ENCODE measurements around the gene RACGAP1. TPM values are rescaled to one million over a fixed set of nuclear protein-coding genes. Genes with fewer than 3 reads are reported as not detected.

The RACGAP1 gene
- total RNA-seq, 1 donor from 2014 or later: 18.8 TPM

DNA sequence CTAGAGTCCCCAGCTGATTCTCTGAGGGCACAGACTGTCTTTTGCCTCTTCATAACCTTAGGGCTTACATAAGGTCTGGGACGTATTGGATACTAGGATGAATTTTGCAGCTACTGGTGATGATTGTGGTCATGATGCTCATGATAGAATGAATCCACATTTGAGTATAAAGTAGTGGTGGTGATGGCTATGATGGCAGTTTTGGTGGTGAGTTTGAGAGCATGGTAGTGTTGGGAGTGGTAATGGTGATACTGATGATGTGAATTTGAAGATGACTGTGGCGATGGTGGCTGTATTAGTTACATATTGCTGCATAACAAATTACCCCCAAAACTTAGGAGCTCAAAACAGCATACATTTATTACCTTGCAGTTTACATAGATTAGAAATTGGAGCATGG is 18.0 kb upstream of the RACGAP1 start:
- Mint-ChIP-seq H3K4me1 (ENCODE audit: low read depth, unreplicated experiment) (peaks cover 6% of the 10 kb centered on the region), H3K9me3 (ENCODE audit: unreplicated experiment) (peaks cover 2% of the 10 kb centered on the region), H3K4me3 (ENCODE audit: unreplicated experiment) (no peak overlapping the region), H3K27me3 (ENCODE audit: low read depth, unreplicated experiment) (peaks cover 21% of the 10 kb centered on the region), H3K36me3 (ENCODE audit: low read depth, unreplicated experiment) (no peaks in the 10 kb centered on the region), H3K27ac (ENCODE audit: unreplicated experiment) (no peak overlapping the region)
- DNase-seq (ENCODE audit: low read depth): no peak
- Histone ChIP-seq H3K9ac (ENCODE audit: low read length) (no peak overlapping the region), H3K9me3 (ENCODE audit: insufficient read depth, low read depth, low read length) (no peaks in the 10 kb centered on the region), H3K27me3 (ENCODE audit: insufficient read depth, low read length) (peaks cover 6% of the 10 kb centered on the region), H3K27ac (ENCODE audit: low read depth, low read length) (no peak overlapping the region), H3K4me3 (ENCODE audit: insufficient read depth, low read depth, low read length) (no peak overlapping the region), H2AFZ (ENCODE audit: low read depth, low read length) (no peak overlapping the region), H3K4me1 (ENCODE audit: insufficient read depth, low read length) (peaks cover 6% of the 10 kb centered on the region), H3K79me2 (ENCODE audit: insufficient read depth, low read length) (no peaks in the 10 kb centered on the region), H4K20me1 (ENCODE audit: insufficient read depth, low read length) (no peaks in the 10 kb centered on the region), H3K4me2 (ENCODE audit: low read length) (no peak overlapping the region), H3K36me3 (ENCODE audit: insufficient read depth, low read length) (no peaks in the 10 kb centered on the region)
- TF ChIP-seq, protein P1, sequence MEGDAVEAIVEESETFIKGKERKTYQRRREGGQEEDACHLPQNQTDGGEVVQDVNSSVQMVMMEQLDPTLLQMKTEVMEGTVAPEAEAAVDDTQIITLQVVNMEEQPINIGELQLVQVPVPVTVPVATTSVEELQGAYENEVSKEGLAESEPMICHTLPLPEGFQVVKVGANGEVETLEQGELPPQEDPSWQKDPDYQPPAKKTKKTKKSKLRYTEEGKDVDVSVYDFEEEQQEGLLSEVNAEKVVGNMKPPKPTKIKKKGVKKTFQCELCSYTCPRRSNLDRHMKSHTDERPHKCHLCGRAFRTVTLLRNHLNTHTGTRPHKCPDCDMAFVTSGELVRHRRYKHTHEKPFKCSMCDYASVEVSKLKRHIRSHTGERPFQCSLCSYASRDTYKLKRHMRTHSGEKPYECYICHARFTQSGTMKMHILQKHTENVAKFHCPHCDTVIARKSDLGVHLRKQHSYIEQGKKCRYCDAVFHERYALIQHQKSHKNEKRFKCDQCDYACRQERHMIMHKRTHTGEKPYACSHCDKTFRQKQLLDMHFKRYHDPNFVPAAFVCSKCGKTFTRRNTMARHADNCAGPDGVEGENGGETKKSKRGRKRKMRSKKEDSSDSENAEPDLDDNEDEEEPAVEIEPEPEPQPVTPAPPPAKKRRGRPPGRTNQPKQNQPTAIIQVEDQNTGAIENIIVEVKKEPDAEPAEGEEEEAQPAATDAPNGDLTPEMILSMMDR (IDR thresholded peaks at IDR 0.05; ENCODE audit: insufficient read depth, low read depth, low read length): no peak
- TF ChIP-seq EZH2 (IDR thresholded peaks at IDR 0.05; ENCODE audit: insufficient read depth, low read length): no peak
- no peak for FAIRE-seq

DNA sequence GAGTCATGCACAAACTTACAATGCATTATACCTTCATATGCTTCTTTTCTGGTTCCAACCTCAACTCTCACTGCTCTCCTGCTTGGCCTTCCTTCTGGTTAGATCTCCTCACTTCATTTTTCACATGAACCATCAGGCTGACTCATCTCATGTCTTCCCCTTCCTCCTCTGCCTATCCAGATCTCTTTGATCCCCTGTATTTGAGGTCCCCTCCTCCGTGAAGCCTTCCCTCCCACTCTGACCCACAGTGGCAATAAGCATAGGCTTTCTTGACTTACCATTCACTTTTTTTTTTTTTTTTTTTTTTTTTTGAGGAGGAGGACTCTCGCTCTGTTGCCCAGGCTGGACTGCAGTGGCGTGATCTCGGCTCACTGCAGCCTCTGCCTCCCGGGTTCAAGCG is 17.4 kb upstream of the RACGAP1 start:
- no peak for FAIRE-seq
- no peak overlapping the region for H3K4me3 Mint-ChIP-seq (ENCODE audit: unreplicated experiment)
- no peak for DNase-seq (ENCODE audit: low read depth)
- H3K4me2 ChIP-seq (ENCODE audit: low read length): no peak overlapping the region
- H3K27me3 ChIP-seq (ENCODE audit: insufficient read depth, low read length): peaks cover 3% of the 10 kb centered on the region
- TF ChIP-seq, protein P1 (IDR thresholded peaks at IDR 0.05; ENCODE audit: insufficient read depth, low read depth, low read length): no peak
- TF ChIP-seq EZH2 (IDR thresholded peaks at IDR 0.05; ENCODE audit: insufficient read depth, low read length): no peak
- H3K36me3 Mint-ChIP-seq (ENCODE audit: low read depth, unreplicated experiment): no peaks in the 10 kb centered on the region
- H3K4me1 ChIP-seq (ENCODE audit: insufficient read depth, low read length): peaks cover 6% of the 10 kb centered on the region
- no peaks in the 10 kb centered on the region for H3K9me3 ChIP-seq (ENCODE audit: insufficient read depth, low read depth, low read length)
- H3K4me3 ChIP-seq (ENCODE audit: insufficient read depth, low read depth, low read length): no peak overlapping the region
- H3K36me3 ChIP-seq (ENCODE audit: insufficient read depth, low read length): no peaks in the 10 kb centered on the region
- H3K9ac ChIP-seq (ENCODE audit: low read length): no peak overlapping the region
- no peak overlapping the region for H2AFZ ChIP-seq (ENCODE audit: low read depth, low read length)
- peaks cover 2% of the 10 kb centered on the region for H3K9me3 Mint-ChIP-seq (ENCODE audit: unreplicated experiment)
- no peak overlapping the region for H3K27ac ChIP-seq (ENCODE audit: low read depth, low read length)
- peaks cover 6% of the 10 kb centered on the region for H3K4me1 Mint-ChIP-seq (ENCODE audit: low read depth, unreplicated experiment)
- no peaks in the 10 kb centered on the region for H4K20me1 ChIP-seq (ENCODE audit: insufficient read depth, low read length)
- no peak overlapping the region for H3K27ac Mint-ChIP-seq (ENCODE audit: unreplicated experiment)
- H3K27me3 Mint-ChIP-seq (ENCODE audit: low read depth, unreplicated experiment): peaks cover 22% of the 10 kb centered on the region
- H3K79me2 ChIP-seq (ENCODE audit: insufficient read depth, low read length): no peaks in the 10 kb centered on the region

DNA sequence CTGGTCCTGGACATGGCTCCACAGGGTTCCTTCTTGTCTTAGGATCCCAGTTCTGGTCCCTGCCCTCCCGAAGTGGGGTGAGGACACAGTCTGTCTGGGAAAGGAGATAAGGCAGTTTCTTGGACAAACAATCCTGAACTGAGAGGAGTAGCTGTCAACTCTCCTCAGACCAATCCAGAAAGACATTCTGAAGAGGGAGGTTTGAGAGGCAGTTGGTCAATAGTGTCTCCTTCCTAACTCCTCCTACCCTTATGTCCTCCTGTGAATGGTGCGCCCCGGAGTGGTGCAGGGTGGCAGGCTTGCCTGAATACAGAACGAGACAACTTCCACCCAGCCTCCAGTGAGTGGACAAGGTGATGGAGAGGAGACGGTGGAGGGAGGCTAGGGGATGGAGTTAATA is 16.7 kb upstream of the RACGAP1 start:
- Mint-ChIP-seq H3K27me3 (ENCODE audit: low read depth, unreplicated experiment) (peaks cover 17% of the 10 kb centered on the region), H3K4me1 (ENCODE audit: low read depth, unreplicated experiment) (peaks cover 6% of the 10 kb centered on the region), H3K9me3 (ENCODE audit: unreplicated experiment) (peaks cover 2% of the 10 kb centered on the region), H3K27ac (ENCODE audit: unreplicated experiment) (no peak overlapping the region), H3K36me3 (ENCODE audit: low read depth, unreplicated experiment) (no peaks in the 10 kb centered on the region), H3K4me3 (ENCODE audit: unreplicated experiment) (no peak overlapping the region)
- H3K79me2 ChIP-seq (ENCODE audit: insufficient read depth, low read length): no peaks in the 10 kb centered on the region
- no peak overlapping the region for H3K4me3 ChIP-seq (ENCODE audit: insufficient read depth, low read depth, low read length)
- peaks cover 3% of the 10 kb centered on the region for H3K27me3 ChIP-seq (ENCODE audit: insufficient read depth, low read length)
- H3K27ac ChIP-seq (ENCODE audit: low read depth, low read length): no peak overlapping the region
- FAIRE-seq: no peak
- no peak overlapping the region for H2AFZ ChIP-seq (ENCODE audit: low read depth, low read length)
- DNase-seq (ENCODE audit: low read depth): no peak
- no peak for TF ChIP-seq EZH2 (IDR thresholded peaks at IDR 0.05; ENCODE audit: insufficient read depth, low read length)
- TF ChIP-seq, protein P1 (IDR thresholded peaks at IDR 0.05; ENCODE audit: insufficient read depth, low read depth, low read length): no peak
- H3K36me3 ChIP-seq (ENCODE audit: insufficient read depth, low read length): no peaks in the 10 kb centered on the region
- peaks cover 6% of the 10 kb centered on the region for H3K4me1 ChIP-seq (ENCODE audit: insufficient read depth, low read length)
- H3K9me3 ChIP-seq (ENCODE audit: insufficient read depth, low read depth, low read length): no peaks in the 10 kb centered on the region
- H3K4me2 ChIP-seq (ENCODE audit: low read length): no peak overlapping the region
- H4K20me1 ChIP-seq (ENCODE audit: insufficient read depth, low read length): no peaks in the 10 kb centered on the region
- no peak overlapping the region for H3K9ac ChIP-seq (ENCODE audit: low read length)

Data from astrocyte (in vitro differentiated cells and primary cell).